Stimulated activated CD4-positive, alpha-beta T cell treated with anti-CD3 and anti-CD28 coated beads, TNF-alpha, amount 100 ng/mL, for 1 hour (primary cell): ENCODE measurements around the gene PAMR1.

Experiments
- DNase-seq, 3 donors: peaks; one replicate each; pipeline ENCODE4 v3.0.0-alpha.2; 2020; ENCODE audit warnings: low read depth in 3 of 3, low spot score in 1 of 3

PAMR1 gene

DNA sequence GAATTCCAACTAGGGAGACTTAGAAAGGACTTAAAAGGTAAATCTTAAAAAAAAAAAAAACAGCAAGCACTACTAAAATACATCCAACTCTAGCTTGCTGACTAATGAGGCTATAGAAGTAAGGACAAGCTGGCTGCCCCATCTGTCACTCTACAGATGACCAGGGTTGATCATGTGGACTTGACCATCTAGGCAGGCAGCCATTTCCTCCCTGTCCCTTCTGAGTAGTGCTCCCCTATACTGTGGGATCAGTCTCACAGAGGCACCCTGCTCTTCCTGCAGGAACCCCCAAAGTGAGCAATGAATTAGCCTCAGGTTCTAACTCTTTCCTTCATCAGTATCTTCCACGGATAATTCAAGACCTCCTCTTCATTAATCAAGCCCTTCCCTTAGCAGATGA, 118.4 kb downstream of the PAMR1 start:
- DNase-seq: no peak

DNA sequence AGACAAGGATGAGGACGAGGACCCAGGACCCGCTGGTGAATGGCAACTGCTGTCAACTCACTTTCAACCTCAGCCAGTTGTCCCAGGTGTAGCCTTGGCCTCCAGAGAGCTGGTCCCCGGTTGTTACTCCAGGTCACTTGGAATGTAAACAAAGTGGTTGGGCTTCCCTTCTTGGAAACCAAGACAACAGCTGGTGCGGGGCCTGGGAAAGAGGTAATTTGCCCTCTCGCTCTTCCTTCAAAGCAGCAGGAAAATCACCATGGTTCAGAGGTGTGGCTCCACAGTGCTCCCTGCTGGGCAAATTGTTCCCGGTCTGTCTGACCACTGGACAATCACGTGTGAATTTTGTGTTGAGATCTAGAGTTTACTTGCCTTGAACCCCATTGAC, 121.0 kb downstream of the PAMR1 start:
- DNase-seq: no peak

DNA sequence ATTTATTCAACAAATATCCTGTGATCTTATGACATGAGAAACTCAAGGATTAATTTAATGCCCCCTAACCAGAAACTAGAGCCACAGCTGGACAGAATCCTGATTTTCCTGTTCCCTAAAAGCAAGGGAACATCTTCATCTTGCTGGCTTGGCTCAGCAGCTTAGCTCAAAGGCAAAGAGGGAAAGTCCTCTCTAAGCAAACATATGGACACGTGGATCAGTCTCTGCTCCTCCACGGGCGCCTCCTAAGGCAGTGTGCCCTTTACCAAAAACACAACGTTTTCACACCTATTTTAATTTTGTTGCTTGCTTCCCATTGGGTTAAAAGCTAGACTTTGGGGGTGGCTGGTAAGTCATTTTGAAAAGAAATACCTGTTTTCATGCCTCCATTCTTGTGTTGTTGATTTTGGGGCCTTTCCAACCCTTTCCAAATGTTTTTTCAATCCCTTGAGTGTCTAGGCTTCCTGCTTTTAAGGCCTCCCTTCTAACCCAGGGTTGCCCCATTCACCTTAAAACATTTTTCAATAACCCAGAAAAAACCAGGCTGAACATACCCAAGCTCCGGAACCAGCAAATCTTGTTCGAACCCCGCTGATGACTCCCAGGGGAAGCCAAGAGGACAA, 121.5 kb downstream of the PAMR1 start:
- no peak for DNase-seq

DNA sequence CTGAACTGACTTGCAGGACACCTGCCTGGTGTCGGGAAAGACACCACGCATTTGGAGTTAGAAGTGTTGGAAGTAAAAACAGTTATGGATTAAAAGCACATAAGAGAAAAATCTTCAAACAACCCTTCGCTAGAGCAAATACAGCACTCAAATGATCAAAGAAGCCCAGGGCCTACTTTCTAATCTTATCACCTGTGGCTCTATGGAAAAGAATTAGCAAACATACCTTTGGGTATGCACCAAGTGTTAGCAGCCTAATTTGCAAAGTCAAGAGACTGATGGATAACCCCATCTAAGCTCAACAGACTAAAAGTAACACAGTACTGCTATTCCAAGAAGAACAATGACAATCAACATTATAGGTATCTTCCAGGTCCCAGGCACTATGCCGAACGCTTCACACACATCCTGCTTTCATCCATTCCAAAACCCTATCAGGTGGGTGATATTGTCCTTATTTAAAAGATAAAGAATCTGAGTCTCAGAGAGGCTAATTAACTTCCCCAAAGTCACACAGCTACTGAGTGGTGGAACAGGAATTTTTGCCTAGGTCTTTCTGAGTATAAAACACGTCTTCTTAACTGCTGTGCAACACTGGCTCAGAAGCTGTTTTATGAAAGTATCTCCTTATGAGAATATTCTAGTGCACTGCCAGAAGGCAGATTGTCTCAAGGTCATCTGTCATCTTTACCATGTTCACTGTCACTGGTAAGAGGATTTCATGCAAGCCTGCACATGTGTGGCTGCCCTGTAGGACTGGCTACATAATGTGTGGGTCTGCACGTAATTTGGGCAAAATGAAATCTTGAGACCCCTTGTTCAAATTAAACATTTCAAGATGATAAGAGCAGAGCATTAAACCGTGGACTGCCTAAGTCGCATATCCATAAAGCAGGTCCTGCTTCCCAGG, 122.4 kb downstream of the PAMR1 start:
- DNase-seq: no peak

DNA sequence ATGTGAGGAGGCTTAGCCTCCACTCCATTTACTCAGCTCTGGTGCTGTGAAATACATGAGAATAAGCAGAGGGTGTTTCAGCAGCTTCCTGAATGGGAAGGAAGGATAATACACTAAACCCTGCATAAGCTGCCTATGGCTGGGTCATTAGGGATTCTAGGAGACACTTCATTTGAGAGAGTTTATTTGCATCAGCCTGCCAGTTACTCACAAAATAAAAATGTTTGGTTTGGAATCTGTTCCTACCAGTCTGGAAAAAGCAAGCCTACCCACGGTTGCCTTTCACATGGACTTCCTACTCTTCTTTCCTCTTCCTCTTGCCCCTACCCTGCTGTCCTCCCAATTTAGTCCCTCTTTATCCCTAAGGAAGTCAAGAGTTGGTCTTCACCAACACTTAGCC, 126.5 kb downstream of the PAMR1 start:
- DNase-seq: no peak

DNA sequence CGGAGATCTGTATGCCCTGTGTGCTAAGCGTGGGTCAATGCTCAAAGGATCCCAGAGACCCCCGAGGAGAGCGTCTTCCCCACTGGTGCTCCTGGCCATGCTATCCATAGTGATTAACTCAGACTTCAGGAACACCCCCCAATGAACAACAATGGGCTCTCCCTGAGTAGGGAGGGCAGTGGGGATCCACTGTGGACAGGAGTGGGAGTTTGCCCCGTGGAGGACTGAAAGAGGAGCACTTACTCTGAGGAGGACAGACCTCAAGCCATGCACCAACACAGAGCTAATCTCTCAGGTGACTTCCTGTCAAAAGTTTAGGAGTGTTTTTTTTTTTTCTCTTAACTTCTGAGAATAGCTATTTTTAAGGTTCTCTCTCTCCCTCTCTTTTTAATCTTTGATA, 130.5 kb downstream of the PAMR1 start:
- no peak for DNase-seq

DNA sequence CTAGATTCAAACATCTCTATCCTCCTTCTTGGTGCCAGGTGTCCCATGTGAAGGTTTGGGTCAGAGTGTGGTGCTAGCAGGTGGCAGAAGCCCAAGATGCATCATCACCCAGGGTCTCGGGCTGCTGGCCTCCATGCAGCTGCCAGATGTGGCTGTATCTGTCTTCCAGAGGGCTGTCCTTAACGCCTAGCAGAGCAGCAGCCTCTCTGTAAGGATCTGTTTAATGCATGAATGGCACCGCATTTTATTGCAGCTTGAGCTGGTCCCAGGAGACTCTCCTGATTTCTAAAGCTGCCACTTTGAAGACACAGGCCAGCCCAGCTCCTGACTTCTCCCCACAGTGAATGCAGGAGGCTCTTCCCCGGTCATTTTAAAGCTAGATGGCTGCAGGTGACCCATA, 132.3 kb downstream of the PAMR1 start:
- no peak for DNase-seq

DNA sequence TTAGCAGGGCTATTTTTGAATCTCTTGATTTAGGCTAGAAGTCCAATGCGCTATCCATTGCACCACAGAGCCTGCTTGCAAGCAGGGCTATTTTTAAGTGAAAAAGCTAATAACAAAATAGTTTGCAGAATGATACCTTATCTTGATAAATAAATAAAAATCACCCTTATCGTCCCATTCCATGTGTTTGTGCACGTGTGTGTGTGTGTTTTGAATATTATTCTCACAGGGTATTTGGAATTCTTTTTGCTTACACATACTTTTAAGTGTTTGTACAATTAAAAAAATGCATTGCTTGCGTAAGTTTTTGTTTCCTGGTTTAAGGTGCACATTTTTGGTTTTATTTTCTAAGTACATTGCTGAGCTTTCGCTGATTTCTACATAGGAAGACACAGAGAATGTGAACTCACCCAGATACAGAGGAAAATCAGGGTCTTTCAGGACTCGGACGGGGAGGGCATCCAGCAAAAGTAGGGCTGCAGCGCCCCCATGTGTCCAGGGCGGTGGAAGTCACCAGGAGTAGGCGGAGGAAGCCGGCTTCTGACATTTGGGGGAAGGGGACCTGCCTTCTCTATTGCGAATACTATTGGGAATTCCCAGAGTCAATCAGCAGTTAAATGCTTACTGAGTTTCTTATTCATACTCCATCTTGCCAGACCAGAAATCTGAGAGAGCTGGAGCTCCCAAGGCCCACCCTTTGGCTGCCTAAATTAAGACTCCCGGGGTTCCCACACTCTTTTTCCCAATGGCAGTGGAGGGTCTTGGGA, 133.3 kb downstream of the PAMR1 start:
- peak; percentile 65 to 92 (median 75) for DNase-seq

DNA sequence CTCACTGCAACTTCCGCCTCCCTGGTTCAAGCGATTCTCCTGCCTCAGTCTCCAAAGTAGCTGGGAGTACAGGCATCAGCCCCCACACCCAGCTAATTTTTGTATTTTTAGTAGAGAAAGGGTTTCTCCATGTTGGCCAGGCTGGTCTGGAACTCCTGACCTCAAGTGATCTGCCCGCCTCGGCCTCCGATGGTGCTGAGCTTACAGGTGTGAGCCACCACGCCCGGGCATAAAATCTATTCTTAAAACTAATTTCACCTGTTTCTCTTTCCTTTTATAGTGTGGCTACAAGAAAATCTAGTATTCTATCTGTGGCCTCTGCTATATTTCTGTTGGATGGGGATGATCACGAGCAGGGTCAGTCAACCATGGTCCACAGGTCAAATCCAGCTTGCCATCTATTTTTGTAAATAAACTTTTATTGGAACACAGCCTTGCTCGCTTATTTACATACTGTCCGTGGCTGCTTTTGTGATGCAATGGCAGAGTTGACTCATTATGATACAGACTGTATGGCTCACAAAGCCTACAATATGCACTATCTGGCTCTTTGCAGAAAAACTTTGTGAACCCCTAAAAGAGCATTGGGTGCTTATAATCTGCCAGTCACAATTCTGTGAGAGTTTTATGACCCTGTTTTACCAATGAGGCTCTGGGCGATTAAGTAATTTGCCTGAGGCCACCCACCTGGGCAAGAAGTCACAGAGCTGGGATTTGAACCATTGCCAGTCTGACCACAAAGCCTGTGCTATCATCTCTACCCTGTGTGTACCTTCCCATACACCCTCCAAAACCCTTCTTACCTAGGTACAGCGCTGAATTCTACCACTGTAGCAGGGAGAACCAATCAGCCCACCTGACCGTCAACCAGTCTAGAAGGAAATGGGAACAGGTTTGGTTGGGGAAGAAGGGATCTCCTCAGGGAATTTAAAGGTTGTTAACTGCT, 134.4 kb downstream of the PAMR1 start:
- DNase-seq: no peak

DNA sequence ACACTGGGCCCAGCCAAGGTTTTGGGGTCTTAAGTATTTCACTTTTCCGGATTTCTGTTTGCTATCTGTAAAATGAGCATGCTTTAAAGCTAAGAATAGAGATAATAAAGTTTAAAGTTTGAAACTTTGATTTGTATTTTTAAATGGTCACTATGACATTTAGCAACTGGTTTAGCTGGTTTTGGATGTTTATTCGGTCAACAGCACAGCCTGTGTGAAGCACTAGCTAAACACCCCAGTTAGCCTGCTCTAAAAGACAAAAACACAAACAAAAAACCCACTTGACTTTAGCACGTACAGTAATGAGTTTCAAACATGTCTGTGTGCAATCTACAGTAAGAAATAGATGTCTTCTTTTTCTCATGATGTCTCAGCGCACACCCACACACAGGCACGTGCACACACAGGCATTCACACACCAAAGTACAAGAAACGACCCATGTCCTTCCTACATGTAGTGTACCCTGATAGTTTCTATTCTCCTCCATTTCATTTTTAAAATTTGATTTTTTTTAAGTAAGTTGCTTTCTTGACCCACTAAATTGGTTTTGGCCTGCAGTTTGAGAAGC, 135.4 kb downstream of the PAMR1 start:
- DNase-seq: no peak

DNA sequence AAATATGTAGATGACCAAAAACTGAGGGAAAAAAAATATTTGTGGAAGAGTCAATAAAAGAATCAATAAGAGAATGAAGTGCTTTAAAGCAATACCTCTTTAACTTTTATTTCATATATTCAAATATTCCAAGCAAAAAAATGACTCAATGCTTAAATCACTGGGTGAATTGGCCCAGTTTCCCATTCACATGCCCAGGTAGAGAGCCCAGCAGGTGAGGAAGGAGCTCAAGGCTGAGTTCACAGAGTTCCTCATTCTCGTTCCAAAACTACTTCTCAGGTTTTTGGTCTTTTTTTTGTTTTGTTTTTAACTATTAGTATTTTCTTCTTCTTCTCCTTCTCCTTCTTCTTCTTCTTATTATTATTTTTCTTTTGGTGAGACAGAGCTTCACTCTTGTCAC, 136.3 kb downstream of the PAMR1 start:
- no peak for DNase-seq

DNA sequence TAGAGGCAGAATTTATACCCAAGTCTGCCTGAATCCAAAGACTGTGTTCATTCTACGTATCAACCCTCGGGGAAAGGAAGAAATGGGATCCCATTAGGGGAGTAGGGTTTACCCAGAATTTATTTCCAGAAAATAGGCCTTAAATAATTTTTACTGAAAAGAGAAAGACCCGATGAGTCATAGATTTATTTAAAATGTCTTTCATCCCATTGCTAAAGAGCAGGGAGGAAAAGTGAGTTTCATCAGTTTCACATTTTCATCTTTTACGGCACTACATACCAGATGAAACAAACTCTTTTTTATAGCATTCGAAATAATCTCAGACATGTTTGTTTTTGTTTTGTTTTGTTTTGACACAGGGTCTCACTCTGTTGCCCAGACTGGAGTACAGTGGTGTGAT, 137.4 kb downstream of the PAMR1 start:
- DNase-seq: no peak

DNA sequence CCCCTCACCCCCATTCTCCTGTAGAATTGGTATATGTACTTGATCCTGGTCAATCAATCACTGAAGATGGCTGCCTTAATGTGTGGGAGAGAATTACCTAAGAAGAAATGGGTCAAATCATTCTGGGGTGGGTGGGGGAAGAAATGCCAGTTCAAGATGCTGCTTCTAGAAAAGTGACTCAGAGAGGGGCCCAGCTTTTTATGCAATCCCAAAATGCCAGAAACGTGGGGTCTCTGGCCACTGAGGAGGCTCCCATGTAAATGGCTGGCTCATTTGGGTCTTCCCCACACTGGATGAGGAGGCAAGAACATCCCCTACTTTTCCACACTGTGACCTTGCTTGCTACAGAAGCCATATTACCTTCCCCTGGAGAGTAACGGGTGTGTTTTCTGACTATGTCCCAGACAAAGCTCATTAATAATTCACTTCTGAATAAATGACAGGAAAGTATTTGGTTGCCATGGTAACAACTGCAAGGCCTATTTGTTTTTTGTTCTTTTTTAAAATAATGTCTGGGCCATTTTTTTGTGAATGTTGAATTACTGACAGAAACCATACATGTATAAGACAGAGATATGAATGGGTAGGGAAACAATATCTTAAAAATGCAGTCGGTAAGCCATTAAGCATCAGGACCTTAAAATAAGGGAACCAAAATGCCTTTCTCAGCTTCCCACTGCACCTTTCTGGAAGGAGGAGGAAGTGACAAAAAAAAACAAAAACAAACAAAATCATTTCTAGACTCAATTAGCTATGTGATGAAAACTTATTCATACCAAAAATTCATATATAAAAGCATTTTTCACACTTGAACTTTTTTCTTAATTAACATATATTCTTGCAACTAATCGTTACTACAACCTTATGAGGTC, 138.1 kb downstream of the PAMR1 start:
- DNase-seq: no peak

DNA sequence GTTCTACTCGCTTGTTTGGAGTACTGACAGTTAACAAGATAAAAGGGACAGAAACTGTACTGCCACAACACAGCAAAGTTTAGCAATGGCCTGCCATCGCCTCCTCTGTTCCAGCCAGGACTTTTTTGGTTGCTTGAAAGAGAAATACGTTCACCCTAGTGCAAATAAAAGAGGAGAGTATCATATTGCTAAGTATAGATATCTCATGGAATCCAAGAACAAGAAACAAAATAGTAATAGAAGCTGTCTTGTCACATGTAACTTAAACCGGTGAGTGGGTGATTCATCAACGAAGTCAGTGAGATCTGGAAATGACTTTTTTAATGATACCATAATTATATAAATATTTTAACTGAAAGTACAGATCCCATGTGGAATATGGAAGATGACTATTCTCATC, 141.5 kb downstream of the PAMR1 start:
- DNase-seq: no peak
